WI38 (cell line): ENCODE data around the gene CLIP4.

ENCODE experiments used
- H3K4me3 ChIP-seq: 2 replicates; pipeline ENCODE4 v1.5.1; 2011; ENCODE audit warnings: low read depth, mild to moderate bottlenecking, control low read depth, low read length
- TF ChIP-seq, protein P1 (sequence below): IDR thresholded peaks from 2 replicates; pipeline ENCODE4 v1.5.1; 2012; ENCODE audit warnings: low read depth, mild to moderate bottlenecking, control low read depth, low read length

Gene CLIP4, protein sequence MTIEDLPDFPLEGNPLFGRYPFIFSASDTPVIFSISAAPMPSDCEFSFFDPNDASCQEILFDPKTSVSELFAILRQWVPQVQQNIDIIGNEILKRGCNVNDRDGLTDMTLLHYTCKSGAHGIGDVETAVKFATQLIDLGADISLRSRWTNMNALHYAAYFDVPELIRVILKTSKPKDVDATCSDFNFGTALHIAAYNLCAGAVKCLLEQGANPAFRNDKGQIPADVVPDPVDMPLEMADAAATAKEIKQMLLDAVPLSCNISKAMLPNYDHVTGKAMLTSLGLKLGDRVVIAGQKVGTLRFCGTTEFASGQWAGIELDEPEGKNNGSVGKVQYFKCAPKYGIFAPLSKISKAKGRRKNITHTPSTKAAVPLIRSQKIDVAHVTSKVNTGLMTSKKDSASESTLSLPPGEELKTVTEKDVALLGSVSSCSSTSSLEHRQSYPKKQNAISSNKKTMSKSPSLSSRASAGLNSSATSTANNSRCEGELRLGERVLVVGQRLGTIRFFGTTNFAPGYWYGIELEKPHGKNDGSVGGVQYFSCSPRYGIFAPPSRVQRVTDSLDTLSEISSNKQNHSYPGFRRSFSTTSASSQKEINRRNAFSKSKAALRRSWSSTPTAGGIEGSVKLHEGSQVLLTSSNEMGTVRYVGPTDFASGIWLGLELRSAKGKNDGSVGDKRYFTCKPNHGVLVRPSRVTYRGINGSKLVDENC

DNA sequence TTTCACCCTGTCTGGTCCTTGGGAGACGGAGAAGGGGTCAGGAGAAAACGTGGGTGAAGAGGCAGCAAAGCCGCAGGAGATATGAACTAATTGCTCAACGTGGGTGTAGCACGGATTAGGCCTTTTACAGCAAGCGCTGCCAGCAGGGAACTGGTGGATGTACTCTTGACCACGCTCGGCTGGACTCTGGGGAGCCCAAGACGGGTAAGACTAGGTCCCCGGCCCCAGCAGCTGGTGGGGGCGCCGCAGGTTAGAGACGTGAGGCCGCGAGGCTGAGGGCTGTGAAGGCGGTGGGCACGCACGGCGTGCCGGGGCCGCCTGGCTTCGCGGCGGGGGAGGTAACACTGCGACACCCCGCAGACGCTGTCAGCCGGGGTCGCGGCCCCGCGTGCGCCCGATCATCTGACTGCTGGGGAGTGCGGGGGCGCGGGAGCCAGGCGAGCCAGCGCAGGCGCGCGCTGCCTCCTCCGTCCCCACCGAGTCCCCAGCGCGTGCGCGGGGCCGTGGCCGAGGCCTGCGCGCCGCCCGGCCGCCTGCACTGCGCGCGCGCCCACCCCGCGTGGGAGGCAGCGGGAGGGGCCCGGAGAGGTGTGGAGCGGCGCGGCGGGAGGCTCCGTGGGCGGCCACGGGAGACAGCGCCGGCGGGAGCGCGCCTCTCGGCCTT, at the start of gene CLIP4:
TSS of gene CLIP4 (plus strand) at position 470 of the 664 bp plus-strand sequence. CDS start 5,974 bp downstream, outside the sequence.
- TF ChIP-seq, protein P1, sequence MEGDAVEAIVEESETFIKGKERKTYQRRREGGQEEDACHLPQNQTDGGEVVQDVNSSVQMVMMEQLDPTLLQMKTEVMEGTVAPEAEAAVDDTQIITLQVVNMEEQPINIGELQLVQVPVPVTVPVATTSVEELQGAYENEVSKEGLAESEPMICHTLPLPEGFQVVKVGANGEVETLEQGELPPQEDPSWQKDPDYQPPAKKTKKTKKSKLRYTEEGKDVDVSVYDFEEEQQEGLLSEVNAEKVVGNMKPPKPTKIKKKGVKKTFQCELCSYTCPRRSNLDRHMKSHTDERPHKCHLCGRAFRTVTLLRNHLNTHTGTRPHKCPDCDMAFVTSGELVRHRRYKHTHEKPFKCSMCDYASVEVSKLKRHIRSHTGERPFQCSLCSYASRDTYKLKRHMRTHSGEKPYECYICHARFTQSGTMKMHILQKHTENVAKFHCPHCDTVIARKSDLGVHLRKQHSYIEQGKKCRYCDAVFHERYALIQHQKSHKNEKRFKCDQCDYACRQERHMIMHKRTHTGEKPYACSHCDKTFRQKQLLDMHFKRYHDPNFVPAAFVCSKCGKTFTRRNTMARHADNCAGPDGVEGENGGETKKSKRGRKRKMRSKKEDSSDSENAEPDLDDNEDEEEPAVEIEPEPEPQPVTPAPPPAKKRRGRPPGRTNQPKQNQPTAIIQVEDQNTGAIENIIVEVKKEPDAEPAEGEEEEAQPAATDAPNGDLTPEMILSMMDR, result no peak
- H3K4me3 ChIP-seq, result peak within 1 kb of the TSS; percentile 82

DNA sequence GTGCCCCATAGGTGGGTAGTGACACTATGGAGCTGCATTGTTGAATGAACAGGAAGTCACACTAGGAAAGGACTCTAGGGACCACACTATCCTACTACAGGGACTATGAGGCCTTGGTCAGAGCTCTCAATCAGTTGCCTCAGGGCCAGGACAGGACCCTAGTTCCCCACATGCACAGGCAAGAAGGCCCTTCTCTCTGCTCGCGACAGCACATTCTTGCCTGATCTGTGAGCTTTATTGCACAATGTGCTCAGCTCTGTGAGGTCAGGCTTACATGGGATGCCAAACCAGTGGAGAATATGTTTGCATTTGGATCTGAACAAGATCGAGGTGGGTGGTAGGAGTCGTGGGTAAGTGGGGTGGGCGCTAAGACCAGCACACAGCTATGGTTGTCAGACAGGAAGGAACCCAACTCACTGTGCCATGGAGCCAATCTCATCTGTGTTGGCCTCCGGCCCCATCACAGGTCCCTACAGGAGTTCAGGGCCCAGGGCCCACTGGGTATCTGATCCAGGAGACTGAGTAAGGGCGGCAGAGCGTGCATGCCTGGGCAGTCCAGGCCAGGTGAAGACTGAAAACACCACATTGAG, 48.8 kb upstream of the CLIP4 start:
- H3K4me3 ChIP-seq, result no peak overlapping the region
- TF ChIP-seq, protein P1, result no peak

DNA sequence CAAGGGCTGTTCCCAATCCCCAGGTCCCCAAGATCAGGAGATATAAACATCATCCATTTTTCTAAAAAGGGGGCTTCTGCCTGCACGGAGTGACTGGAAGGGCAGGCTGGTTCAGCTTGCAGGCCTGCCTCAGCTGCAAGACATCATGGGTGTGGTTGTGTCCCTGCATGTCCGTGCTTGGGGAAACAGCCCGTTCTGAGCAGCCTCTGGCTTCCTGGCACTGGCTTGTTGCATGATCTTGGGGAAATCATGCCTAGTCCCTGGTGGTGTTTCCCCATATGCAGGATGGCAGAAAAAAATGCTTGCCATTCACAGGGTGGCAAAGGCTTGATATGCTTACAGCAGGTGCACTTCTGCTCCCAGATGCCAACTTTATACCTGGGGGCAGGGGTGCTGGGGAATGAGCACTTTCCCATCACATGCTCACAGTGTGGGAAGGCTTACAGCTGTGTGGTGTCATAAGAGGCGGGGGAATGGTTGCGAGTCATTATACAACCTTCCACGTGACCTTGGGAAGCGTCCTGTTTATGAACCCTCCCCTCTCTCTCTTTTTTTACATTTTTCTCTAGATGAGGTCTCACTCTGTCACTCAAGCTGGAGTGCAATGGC, 48.1 kb upstream of the CLIP4 start:
- TF ChIP-seq, protein P1, result no peak
- H3K4me3 ChIP-seq, result no peak overlapping the region

DNA sequence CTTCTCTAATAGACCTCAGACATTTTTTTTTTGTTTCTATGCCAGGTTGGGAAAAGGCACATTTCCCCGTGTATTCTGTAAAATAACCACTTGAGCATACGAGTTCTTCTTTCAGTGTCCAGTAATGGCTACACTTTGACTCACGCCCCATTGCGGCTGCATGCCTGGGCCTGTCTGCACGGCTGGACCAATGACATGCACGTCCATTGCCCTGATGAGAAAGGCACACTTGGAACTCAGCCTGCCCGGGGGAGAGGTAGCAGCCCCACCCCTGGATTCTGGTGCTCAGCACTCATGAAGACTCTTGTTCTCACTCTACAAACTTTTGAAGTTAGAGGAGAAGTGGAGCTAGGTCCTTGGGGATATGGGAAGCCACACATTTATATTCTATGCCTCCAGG, 46.7 kb upstream of the CLIP4 start:
- TF ChIP-seq, protein P1, result no peak
- no peak overlapping the region for H3K4me3 ChIP-seq

DNA sequence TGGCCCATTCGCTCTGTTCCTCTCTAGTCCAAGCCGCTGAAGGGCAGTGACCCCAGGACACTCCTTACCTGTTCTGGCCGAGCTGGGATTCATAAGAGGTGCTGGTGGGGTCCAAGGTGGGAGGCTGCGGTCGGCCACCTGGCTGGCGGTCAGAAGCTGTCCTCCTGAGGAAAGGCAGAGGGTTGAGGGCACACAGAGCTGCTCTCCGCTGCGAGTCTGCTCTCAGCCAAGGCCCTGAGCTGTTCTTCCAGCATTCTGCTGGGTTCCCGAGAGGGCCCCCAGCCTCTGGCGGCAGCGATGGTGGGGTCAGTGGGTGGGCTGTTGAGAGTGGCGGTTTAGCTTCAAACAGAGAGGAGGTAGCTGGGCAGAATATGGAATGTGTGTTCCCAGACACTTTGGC, 44.7 kb upstream of the CLIP4 start:
- no peak overlapping the region for H3K4me3 ChIP-seq
- TF ChIP-seq, protein P1, result no peak

DNA sequence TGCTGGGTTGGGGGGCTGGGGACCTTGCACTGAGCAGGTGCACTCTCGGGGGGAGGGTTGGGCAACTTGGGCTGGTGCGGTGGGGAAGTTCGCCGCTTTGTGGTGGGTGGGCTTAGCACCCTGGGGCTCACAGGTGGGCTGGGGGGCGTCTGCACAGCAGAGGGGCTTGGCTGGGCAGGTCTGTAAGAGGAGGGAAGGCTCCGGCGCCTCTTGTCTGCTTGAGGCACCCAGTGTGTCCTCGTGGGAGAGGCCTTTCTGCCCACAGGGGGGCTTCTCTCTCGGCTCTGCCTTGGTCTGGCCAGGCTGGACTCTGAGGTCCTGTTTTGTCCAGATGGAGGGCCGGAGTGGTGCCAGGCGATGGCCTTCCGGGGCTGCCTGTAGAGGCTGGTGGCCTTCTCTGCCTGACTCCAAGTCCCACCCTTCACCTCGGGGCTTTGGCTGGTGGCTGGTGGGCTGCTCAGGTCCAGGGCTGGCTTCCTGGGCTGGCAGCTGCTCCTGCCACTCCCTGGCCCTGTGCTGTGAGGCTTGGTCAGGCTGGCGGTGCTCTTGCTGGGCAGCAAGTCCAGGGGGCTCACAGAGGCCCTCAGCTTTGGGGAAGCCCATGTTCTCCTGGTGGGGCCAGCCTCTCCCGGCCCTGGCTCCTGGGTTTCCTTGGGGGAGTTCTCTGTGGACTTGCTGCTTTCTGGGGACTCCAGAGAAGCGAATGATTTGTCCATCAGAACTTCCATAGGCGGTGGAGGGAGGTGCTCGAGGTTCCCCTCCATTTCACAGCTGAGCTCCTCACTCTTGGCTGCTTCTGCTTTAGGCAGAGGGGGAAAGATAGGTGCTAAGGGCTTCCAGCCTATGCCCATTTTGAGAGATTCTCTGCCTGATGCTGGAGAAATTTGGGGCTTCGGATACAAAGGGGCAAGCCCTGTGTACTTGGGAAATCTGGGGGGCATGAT, 43.9 kb upstream of the CLIP4 start:
- no peak overlapping the region for H3K4me3 ChIP-seq
- TF ChIP-seq, protein P1, result no peak
